G401 (cell line): ENCODE data around the gene UBE2N. TPM values are rescaled to one million over a fixed set of nuclear protein-coding genes. Genes with fewer than 3 reads are reported as not detected.
"Not testable (repeated sequence)": the region's sequence is repeated elsewhere in the genome, so short reads cannot be mapped to it uniquely, and the experiment has no call there.

Source experiments
- DNase-seq: peaks from one replicate; pipeline ENCODE4 v3.0.0-alpha.2; 2015; ENCODE audit warnings: low spot score
- in situ Hi-C: cut with HindIII; loops from 2 replicates; pipeline ENCODE4 v1.10.0; 2016; ENCODE audit warnings: low sequenced_read_pairs, mixed read lengths
- total RNA-seq: library from RNA; depleted of rRNA; stranded (reverse); fragments of >200 nt; shearing (Covaris generic); gene quantifications from 2 replicates; pipeline ENCODE4 v1.2.3, GENCODE V29; 2014

UBE2N gene
- total RNA-seq, 1 experiment from 2014 or later = 119 TPM

- in situ Hi-C loops = no loop called here
- DNase-seq = peak; percentile 68
Measured at GRCh38 chr12:93419388-93420034, 22.2 kb downstream of the UBE2N start.

GRCh38 chr12:93417967-93418480 lies 23.7 kb downstream of the UBE2N start:
- in situ Hi-C loops = no loop called here
- DNase-seq = no peak

GRCh38 chr12:93415723-93416464 lies 25.9 kb downstream of the UBE2N start:
- in situ Hi-C loops = no loop called here
- no peak for DNase-seq

GRCh38 chr12:93413064-93413463 lies 28.7 kb downstream of the UBE2N start:
- no peak for DNase-seq
- in situ Hi-C loops = no loop called here

- in situ Hi-C loops, DNase-seq: not testable (repeated sequence)
Measured at GRCh38 chr12:93412396-93412795, 29.4 kb downstream of the UBE2N start.

GRCh38 chr12:93411060-93411459 lies 30.7 kb downstream of the UBE2N start:
- in situ Hi-C loops, DNase-seq: not testable (repeated sequence)

GRCh38 chr12:93409343-93410187 lies 32.2 kb downstream of the UBE2N start:
- in situ Hi-C loops = not testable (repeated sequence)

GRCh38 chr12:93408813-93409212 lies 32.9 kb downstream of the UBE2N start:
- in situ Hi-C loops = no loop called here
- no peak for DNase-seq

More at GRCh38 chr12:93409343-93410187, 32.2 kb downstream of the UBE2N start:
- DNase-seq = not testable (repeated sequence)

- no peak for DNase-seq
- in situ Hi-C loops = no loop called here
Measured at GRCh38 chr12:93407963-93408283, 33.8 kb downstream of the UBE2N start.

GRCh38 chr12:93407054-93407962 lies 34.4 kb downstream of the UBE2N start:
- no peak for DNase-seq
- in situ Hi-C loops = no loop called here

GRCh38 chr12:93404961-93405849 lies 36.5 kb downstream of the UBE2N start:
- in situ Hi-C loops = no loop called here
- DNase-seq = no peak

- no peak for DNase-seq
- in situ Hi-C loops = no loop called here
Measured at GRCh38 chr12:93403988-93404803, 37.6 kb downstream of the UBE2N start.

GRCh38 chr12:93402333-93403311 lies 39.1 kb downstream of the UBE2N start:
- DNase-seq = no peak

GRCh38 chr12:93399183-93399863 lies 42.4 kb downstream of the UBE2N start:
- in situ Hi-C loops, DNase-seq: not testable (repeated sequence)

More at GRCh38 chr12:93402333-93403311, 39.1 kb downstream of the UBE2N start:
- in situ Hi-C loops = no loop called here

- no peak for DNase-seq
- in situ Hi-C loops = no loop called here
Measured at GRCh38 chr12:93397412-93397811, 44.3 kb downstream of the UBE2N start.
